Panc1 (cell line): Measurements from ENCODE around the gene BATF3. TPM values are rescaled to one million over a fixed set of nuclear protein-coding genes. Genes with fewer than 3 reads are reported as not detected.

Experiments used
- ATAC-seq: fragments of 200-7000 bp; cut with Tn5 transposase; 2 replicates; pipeline ENCODE4 v1.9.1; 2020; ENCODE audit warnings: mild to moderate bottlenecking, moderate library complexity
- BruUV-seq: library from RNA; stranded (reverse); fragments of 400-500 nt; replicated peaks from 2 replicates; lab custom pipeline; 2021; lab: Mats Ljungman, UMichigan
- CTCF ChIA-PET: fragments of 300-600 bp; sonication (Branson Sonifier 250); formaldehyde crosslinking; loops from one replicate; lab custom pipeline; 2022; ENCODE audit warnings: antibody characterized with exemption; lab: Charles Lee
- POLR2A ChIA-PET: fragments of 300-600 bp; sonication (Branson Sonifier 250); formaldehyde crosslinking; loops from one replicate; lab custom pipeline; 2022; ENCODE audit warnings: antibody characterized with exemption; lab: Charles Lee
- DNase-seq: peaks from one replicate; pipeline ENCODE4 v3.0.0-alpha.2; 2010; ENCODE audit warnings: low read depth, low spot score
- H3K27ac ChIP-seq: 2 replicates; pipeline ENCODE4 v1.5.1; 2011; ENCODE audit warnings: mild to moderate bottlenecking, low read length, inconsistent platforms
- H3K27me3 ChIP-seq: fragments of 200-500 bp; sonication (Bioruptor generic); 2 replicates; pipeline ENCODE4 v1.6.0; 2014; ENCODE audit warnings: low read length, inconsistent platforms; ENCODE audit not compliant: control insufficient read depth, insufficient read depth
- H3K36me3 ChIP-seq: fragments of 200-500 bp; sonication (Bioruptor generic); 2 replicates; pipeline ENCODE4 v1.5.1; 2014; ENCODE audit warnings: inconsistent platforms, mild to moderate bottlenecking, low read length, moderate library complexity; ENCODE audit not compliant: control insufficient read depth, insufficient read depth
- H3K4me1 ChIP-seq: 2 replicates; pipeline ENCODE4 v1.5.1; 2011; ENCODE audit warnings: inconsistent platforms, mild to moderate bottlenecking, low read length, moderate library complexity; ENCODE audit not compliant: control insufficient read depth, insufficient read depth
- H3K4me3 ChIP-seq, 2 experiments: 2 replicates each; pipeline ENCODE4 v1.5.1; 2011 to 2012; ENCODE audit warnings: low read depth in 2 of 2, low read length in 2 of 2, mild to moderate bottlenecking in 2 of 2, inconsistent platforms in 1 of 2, moderate library complexity in 1 of 2
- H3K9me3 ChIP-seq: fragments of 200-500 bp; sonication (Bioruptor generic); 2 replicates; pipeline ENCODE4 v1.5.1; 2014; ENCODE audit warnings: low read depth, mild to moderate bottlenecking, inconsistent platforms, low read length, moderate library complexity; ENCODE audit not compliant: control insufficient read depth, insufficient read depth
- CTCF ChIP-seq: fragments of 450-650 bp; IDR thresholded peaks from 2 replicates; pipeline ENCODE4 v1.5.1; 2017; ENCODE audit warnings: mild to moderate bottlenecking
- POLR2AphosphoS5 ChIP-seq: IDR thresholded peaks from 2 replicates; pipeline ENCODE4 v1.6.1; 2012; ENCODE audit warnings: mild to moderate bottlenecking, low read depth, low read length, moderate library complexity
- REST ChIP-seq, 2 experiments: IDR thresholded peaks; 2 replicates each; pipeline ENCODE4 v1.6.1; 2011 to 2012; ENCODE audit warnings: low read depth in 2 of 2, control low read depth in 1 of 2, low read length in 1 of 2, mild to moderate bottlenecking in 1 of 2, moderate library complexity in 1 of 2; ENCODE audit not compliant: insufficient read depth in 1 of 2
- SIN3A ChIP-seq: IDR thresholded peaks from 2 replicates; pipeline ENCODE4 v1.6.1; 2012; ENCODE audit warnings: low read depth, mild to moderate bottlenecking, low read length, moderate library complexity, borderline replicate concordance; ENCODE audit not compliant: insufficient read depth
- TCF7L2 ChIP-seq: IDR thresholded peaks from 2 replicates; pipeline ENCODE4 v1.6.1; 2011; ENCODE audit warnings: mild to moderate bottlenecking, low read depth, low read length, inconsistent platforms
- in situ Hi-C: cut with HindIII; loops from 2 replicates; pipeline ENCODE4 v1.10.0; 2016; ENCODE audit warnings: low sequenced_read_pairs, low pct_unique_long_range_greater_than_20kb
- intact Hi-C: fragments of 100-400 bp; cut with micrococcal nuclease; formaldehyde crosslinking; loops from one replicate; pipeline ENCODE4 v1.10.0; 2022; ENCODE audit not compliant: unreplicated experiment
- total RNA-seq: library from RNA; stranded (reverse); gene quantifications from one replicate; pipeline ENCODE4 v1.2.1, GENCODE V29; 2021; ENCODE audit not compliant: unreplicated experiment

Gene BATF3
- total RNA-seq, 1 experiment from 2014 or later, result 2.4 TPM

GRCh38 chr1:212701910-212702309, 2.3 kb upstream of the BATF3 start:
- DNase-seq, result no peak

More at GRCh38 chr1:212701910-212702309, 2.3 kb upstream of the BATF3 start:
- POLR2A ChIA-PET, result no interaction called here
- no peak for TF ChIP-seq SIN3A
- TF ChIP-seq REST (IDR thresholded peaks at IDR 0.05; ENCODE audit: insufficient read depth in 1 of 2, low read depth in 2 of 2, low read length in 1 of 2), result no peak
- no peak for TF ChIP-seq POLR2AphosphoS5
- TF ChIP-seq CTCF, result no peak
- TF ChIP-seq TCF7L2, result no peak
- H3K27me3 ChIP-seq, result peaks cover 23% of the 10 kb centered on the region
- no peak for ATAC-seq
- in situ Hi-C loops (no loop called here), intact Hi-C loops (no loop called here)
- no peaks in the 10 kb centered on the region for H3K9me3 ChIP-seq
- no peaks in the 10 kb centered on the region for H3K36me3 ChIP-seq
- CTCF ChIA-PET, result no interaction called here
- peaks cover 20% of the 10 kb centered on the region for H3K4me1 ChIP-seq
- BruUV-seq, result no TSS peak
- no peak overlapping the region for H3K27ac ChIP-seq
- H3K4me3 ChIP-seq, result no peak overlapping the region
